ENCODE data around the gene SPATA25. TPM values are rescaled to one million over a fixed set of nuclear protein-coding genes. Genes with fewer than 3 reads are reported as not detected.

Gene SPATA25
- total RNA-seq, 4 donors from 2014 or later = 1.8 to 27.0 (median 3.6) TPM

DNA sequence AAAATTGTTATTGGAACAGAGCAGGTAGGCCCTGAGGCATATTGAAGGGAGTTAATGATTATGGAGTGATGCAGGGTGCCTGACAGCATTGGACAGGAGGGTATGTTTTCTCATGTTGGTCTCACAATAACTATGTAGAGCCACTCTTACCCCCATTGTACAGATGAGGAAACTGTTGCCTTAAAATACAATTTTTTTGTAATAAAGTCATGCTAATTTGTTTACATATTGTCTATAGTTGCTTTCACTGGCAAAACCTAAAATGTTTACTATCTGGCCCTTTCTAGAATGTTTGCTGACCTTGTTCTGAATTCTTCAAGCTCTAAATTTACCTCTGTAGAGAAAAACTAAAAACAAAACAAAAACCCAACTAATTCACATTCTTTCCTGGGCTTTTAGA lies 35.9 kb downstream of the SPATA25 start:
- TF ChIP-seq, protein P1, sequence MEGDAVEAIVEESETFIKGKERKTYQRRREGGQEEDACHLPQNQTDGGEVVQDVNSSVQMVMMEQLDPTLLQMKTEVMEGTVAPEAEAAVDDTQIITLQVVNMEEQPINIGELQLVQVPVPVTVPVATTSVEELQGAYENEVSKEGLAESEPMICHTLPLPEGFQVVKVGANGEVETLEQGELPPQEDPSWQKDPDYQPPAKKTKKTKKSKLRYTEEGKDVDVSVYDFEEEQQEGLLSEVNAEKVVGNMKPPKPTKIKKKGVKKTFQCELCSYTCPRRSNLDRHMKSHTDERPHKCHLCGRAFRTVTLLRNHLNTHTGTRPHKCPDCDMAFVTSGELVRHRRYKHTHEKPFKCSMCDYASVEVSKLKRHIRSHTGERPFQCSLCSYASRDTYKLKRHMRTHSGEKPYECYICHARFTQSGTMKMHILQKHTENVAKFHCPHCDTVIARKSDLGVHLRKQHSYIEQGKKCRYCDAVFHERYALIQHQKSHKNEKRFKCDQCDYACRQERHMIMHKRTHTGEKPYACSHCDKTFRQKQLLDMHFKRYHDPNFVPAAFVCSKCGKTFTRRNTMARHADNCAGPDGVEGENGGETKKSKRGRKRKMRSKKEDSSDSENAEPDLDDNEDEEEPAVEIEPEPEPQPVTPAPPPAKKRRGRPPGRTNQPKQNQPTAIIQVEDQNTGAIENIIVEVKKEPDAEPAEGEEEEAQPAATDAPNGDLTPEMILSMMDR (IDR thresholded peaks at IDR 0.05) = no peak
- DNase-seq (ENCODE audit: low spot score) = no peak
- no peak for ATAC-seq (ENCODE audit: low FRiP score)

DNA sequence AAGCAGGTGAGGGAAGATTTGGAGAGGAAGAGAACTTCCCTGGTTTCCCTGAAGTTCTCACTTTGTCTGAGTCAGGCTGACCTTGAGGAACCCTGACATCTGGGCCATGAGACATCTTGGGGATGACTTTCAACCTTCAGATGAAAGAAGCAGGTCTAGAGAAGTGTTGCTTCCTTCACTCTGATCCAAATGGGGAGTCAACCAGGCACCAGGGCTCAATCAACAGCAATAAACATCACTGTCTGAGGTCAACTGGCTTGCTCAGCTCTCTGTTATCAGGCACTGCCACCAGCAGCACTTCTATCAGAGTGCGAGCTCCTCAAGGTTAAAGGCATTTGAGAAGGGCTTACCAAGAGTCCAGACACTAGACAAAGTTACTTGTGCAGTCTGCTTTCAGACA lies 36.5 kb downstream of the SPATA25 start:
- no peak for ATAC-seq (ENCODE audit: low FRiP score)
- TF ChIP-seq, protein P1 (IDR thresholded peaks at IDR 0.05) = no peak
- no peak for DNase-seq (ENCODE audit: low spot score)

DNA sequence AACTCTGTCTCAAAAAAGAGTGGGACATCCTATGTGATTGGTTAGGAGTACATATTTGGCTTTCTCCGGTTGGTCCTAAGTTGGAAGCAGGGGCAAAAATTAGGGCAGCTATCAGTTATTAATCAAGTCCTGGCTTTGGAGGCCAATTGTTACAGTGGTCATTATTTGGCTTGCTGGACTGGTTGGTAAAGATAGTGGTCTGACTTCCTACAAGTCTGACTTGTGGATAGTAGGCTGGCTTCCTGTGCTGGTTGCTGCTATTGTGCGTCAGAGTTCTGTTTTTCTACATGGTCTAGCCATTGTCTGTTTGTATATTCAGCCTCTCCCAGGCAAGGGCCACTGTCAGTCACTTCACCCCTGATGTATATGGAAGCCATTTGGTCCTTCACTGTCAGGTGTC lies 37.2 kb downstream of the SPATA25 start:
- ATAC-seq (ENCODE audit: low FRiP score) = no peak
- TF ChIP-seq, protein P1 (IDR thresholded peaks at IDR 0.05) = no peak
- no peak for DNase-seq (ENCODE audit: low spot score)

DNA sequence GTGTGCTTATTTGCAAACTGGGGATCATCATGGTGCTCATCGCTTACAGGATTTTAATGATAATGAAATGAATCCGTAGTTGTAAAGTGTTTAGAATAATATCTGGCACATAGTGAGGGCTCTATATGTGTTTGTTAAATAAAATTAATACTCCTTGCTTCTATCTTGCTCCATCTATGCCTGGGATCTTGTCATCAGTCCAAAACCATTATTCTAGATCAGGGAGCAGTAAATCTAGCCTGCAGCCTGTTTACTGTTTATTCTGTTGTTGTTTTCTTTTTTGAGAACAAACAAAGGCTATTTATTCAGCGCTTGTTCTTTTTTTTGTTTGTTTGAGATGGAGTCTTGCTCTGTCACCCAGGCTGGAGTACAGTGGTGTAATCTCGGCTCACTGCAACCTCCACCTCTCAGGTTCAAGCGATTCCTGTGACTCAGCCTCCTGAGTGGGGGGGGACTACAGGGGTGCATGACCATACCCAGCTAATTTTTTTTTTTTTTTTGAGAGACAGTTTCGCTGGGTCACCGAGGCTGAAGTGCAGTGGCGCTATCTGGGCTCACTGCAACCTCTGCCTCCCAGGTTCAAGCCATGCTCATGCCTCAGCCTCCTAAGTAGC lies 38.3 kb downstream of the SPATA25 start:
- TF ChIP-seq, protein P1 (IDR thresholded peaks at IDR 0.05) = no peak
- ATAC-seq (ENCODE audit: low FRiP score) (no peak), DNase-seq (ENCODE audit: low spot score) (no peak)

DNA sequence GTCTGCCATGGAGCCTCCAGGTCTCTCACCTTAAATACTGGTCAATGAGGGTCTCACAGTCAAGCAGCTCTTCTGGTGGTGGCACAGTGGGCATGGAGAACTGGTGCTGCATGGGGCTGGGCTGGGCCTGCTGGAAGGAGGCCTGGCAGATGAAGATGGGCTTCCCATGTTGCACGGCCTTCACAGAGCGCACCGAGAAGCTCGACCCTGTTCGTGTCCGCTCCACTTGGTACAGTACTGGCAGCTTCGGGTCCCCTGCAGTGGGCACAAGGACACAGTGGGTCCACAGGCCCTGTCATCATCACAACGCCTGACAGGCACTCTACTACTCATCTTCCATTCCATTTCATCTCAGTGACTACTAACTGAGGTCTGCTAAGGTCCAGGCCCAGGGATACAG lies 39.0 kb downstream of the SPATA25 start:
- DNase-seq (ENCODE audit: low spot score) (no peak), ATAC-seq (ENCODE audit: low FRiP score) (no peak)
- TF ChIP-seq, protein P1 (IDR thresholded peaks at IDR 0.05) = no peak

DNA sequence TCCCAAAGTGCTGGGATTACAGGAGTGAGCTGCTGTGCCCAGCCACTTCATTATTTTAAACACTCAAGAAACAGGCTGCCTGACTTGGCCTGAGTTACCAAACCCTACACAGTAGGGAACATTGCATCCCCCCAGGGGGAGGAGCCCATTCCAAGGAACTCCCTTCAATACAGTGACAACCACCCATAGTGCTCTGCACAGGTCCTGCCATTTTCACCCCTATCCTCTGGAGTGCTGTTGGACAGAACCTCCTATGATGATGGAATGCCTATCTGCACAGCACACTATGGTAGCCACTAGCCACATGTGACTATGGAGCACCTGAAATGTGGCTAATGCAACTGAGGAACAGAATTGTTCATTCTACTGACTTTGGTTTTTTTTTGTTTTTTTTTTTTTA lies 42.0 kb downstream of the SPATA25 start:
- TF ChIP-seq, protein P1 (IDR thresholded peaks at IDR 0.05) = no peak
- ATAC-seq (ENCODE audit: low FRiP score) (no peak), DNase-seq (ENCODE audit: low spot score) (no peak)

DNA sequence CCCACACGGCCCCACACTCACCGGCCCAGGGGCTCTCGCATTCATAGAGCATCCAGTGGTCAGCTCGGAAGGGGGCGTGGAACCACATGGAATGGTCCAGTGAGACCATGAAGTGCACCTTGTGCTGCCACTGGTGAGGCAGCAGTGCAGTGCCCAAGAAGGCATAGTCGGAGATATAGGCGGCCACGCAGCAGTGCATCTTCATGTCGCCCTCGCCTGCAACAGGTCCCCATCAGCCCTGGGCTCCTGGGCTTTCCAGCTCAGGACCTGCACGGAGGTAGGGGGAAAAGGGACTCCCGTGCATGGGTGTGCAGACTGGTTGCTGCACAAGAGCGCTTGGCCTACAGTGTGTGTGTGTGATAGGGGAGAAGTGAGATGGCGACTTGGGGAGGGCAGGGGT lies 43.9 kb downstream of the SPATA25 start:
- TF ChIP-seq, protein P1 (IDR thresholded peaks at IDR 0.05) = no peak
- ATAC-seq (ENCODE audit: low FRiP score) (no peak), DNase-seq (ENCODE audit: low spot score) (no peak)
